Loucy (cell line): ENCODE data around the gene HOXA11.

Source experiments
- H2AFZ ChIP-seq: fragments of 200-600 bp; sonication (generic); 2 replicates; pipeline ENCODE4 v1.6.0; 2016; ENCODE audit warnings: antibody characterized with exemption, mild to moderate bottlenecking, low read length, moderate library complexity
- H3F3A ChIP-seq: fragments of 200-600 bp; 2 replicates; pipeline ENCODE4 v1.6.0; 2016; ENCODE audit warnings: antibody characterized with exemption, low read depth, mild to moderate bottlenecking
- H3K27me3 ChIP-seq: fragments of 200-600 bp; sonication (generic); 2 replicates; pipeline ENCODE4 v1.6.1; 2014; ENCODE audit warnings: low read length, mild to moderate bottlenecking; ENCODE audit not compliant: insufficient read depth, poor library complexity, severe bottlenecking
- H3K36me3 ChIP-seq: fragments of 200-600 bp; sonication (generic); 2 replicates; pipeline ENCODE4 v1.6.1; 2016; ENCODE audit warnings: low read length; ENCODE audit not compliant: insufficient read depth
- H3K4me1 ChIP-seq: fragments of 200-600 bp; sonication (generic); 2 replicates; pipeline ENCODE4 v1.5.1; 2014; ENCODE audit warnings: low read length, mild to moderate bottlenecking; ENCODE audit not compliant: insufficient read depth, poor library complexity, severe bottlenecking
- H3K4me2 ChIP-seq: fragments of 200-600 bp; sonication (generic); 2 replicates; pipeline ENCODE4 v1.6.0; 2014; ENCODE audit warnings: antibody characterized with exemption, low read length, low read depth, mild to moderate bottlenecking; ENCODE audit not compliant: poor library complexity, severe bottlenecking
- H3K4me3 ChIP-seq: fragments of 200-600 bp; sonication (generic); 2 replicates; pipeline ENCODE4 v1.5.1; 2014; ENCODE audit warnings: low read length, mild to moderate bottlenecking, mixed read lengths; ENCODE audit not compliant: poor library complexity, severe bottlenecking
- H3K79me2 ChIP-seq: fragments of 200-600 bp; sonication (generic); 2 replicates; pipeline ENCODE4 v1.6.1; 2014; ENCODE audit warnings: low read length; ENCODE audit not compliant: insufficient read depth
- H3K9ac ChIP-seq: fragments of 200-600 bp; sonication (generic); 2 replicates; pipeline ENCODE4 v1.6.0; 2014; ENCODE audit warnings: mild to moderate bottlenecking, low read depth, low read length, moderate library complexity; ENCODE audit not compliant: poor library complexity, severe bottlenecking
- H3K9me2 ChIP-seq: fragments of 200-600 bp; sonication (generic); replicated peaks from 2 replicates; pipeline ENCODE4 v1.6.1; 2016; ENCODE audit warnings: low read depth, low read length, mixed read lengths
- H3K9me3 ChIP-seq: fragments of 200-600 bp; sonication (generic); 2 replicates; pipeline ENCODE4 v1.6.1; 2014; ENCODE audit warnings: mild to moderate bottlenecking, antibody characterized with exemption, low read length, low read depth; ENCODE audit not compliant: insufficient read depth
- H4K20me1 ChIP-seq: fragments of 200-600 bp; sonication (generic); 2 replicates; pipeline ENCODE4 v1.6.0; 2014; ENCODE audit warnings: antibody characterized with exemption, low read length, mild to moderate bottlenecking; ENCODE audit not compliant: insufficient read depth, poor library complexity, severe bottlenecking
- EZH2phosphoT487 ChIP-seq: fragments of 200-600 bp; IDR thresholded peaks from 2 replicates; pipeline ENCODE4 v1.6.1; 2018; ENCODE audit warnings: antibody characterized with exemption, mild to moderate bottlenecking, moderate library complexity, borderline replicate concordance
- TF ChIP-seq, protein P1 (sequence below): fragments of 200-600 bp; sonication (generic); conservative IDR thresholded peaks from 2 replicates; pipeline ENCODE4 v1.5.1; 2014; ENCODE audit warnings: mild to moderate bottlenecking, antibody characterized with exemption, low read length

Gene HOXA11

GRCh38 chr7:27176524-27176845 lies 8.5 kb downstream of the HOXA11 start:
- Histone ChIP-seq H3K79me2 (peaks cover 100% of the 10 kb centered on the region), H3K27me3 (peaks cover 39% of the 10 kb centered on the region)

GRCh38 chr7:27175626-27176523 lies 9.2 kb downstream of the HOXA11 start:
- Histone ChIP-seq H2AFZ (no peak overlapping the region), H3K36me3 (peaks cover 18% of the 10 kb centered on the region), H3K9me2 (no peaks in the 10 kb centered on the region), H3K27me3 (peaks cover 45% of the 10 kb centered on the region), H4K20me1 (peaks cover 75% of the 10 kb centered on the region), H3K9me3 (no peaks in the 10 kb centered on the region), H3F3A (0 out of 2 replicates have a peak, but pooled peaks cover 5% of the 10 kb centered on the region), H3K79me2 (peaks cover 100% of the 10 kb centered on the region), H3K4me3 (peak overlapping the region; percentile 94), H3K4me2 (peak overlapping the region; percentile 98), H3K9ac (peak overlapping the region; percentile 99), H3K4me1 (peaks cover 36% of the 10 kb centered on the region)
- TF ChIP-seq, protein P1, sequence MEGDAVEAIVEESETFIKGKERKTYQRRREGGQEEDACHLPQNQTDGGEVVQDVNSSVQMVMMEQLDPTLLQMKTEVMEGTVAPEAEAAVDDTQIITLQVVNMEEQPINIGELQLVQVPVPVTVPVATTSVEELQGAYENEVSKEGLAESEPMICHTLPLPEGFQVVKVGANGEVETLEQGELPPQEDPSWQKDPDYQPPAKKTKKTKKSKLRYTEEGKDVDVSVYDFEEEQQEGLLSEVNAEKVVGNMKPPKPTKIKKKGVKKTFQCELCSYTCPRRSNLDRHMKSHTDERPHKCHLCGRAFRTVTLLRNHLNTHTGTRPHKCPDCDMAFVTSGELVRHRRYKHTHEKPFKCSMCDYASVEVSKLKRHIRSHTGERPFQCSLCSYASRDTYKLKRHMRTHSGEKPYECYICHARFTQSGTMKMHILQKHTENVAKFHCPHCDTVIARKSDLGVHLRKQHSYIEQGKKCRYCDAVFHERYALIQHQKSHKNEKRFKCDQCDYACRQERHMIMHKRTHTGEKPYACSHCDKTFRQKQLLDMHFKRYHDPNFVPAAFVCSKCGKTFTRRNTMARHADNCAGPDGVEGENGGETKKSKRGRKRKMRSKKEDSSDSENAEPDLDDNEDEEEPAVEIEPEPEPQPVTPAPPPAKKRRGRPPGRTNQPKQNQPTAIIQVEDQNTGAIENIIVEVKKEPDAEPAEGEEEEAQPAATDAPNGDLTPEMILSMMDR, result no peak
- TF ChIP-seq EZH2phosphoT487, result no peak

More at GRCh38 chr7:27176524-27176845, 8.5 kb downstream of the HOXA11 start:
- H3K9me3 ChIP-seq, result no peaks in the 10 kb centered on the region
- H3K36me3 ChIP-seq, result peaks cover 12% of the 10 kb centered on the region
- H3K4me1 ChIP-seq, result peaks cover 42% of the 10 kb centered on the region
- peak overlapping the region; percentile 94 for H3K4me3 ChIP-seq
- H3K9me2 ChIP-seq, result no peaks in the 10 kb centered on the region
- no peak overlapping the region for H2AFZ ChIP-seq
- H3K9ac ChIP-seq, result peak overlapping the region; percentile 99
- peaks cover 74% of the 10 kb centered on the region for H4K20me1 ChIP-seq
- TF ChIP-seq EZH2phosphoT487, result no peak
- TF ChIP-seq, protein P1, result no peak
- peaks cover 8% of the 10 kb centered on the region; the same call in 1 of the 2 replicates for H3F3A ChIP-seq
- H3K4me2 ChIP-seq, result peak overlapping the region; percentile 98

- peak overlapping the region; percentile 99 for H3K9ac ChIP-seq
- no peaks in the 10 kb centered on the region for H3K9me2 ChIP-seq
- H3K27me3 ChIP-seq, result peaks cover 51% of the 10 kb centered on the region
- peaks cover 100% of the 10 kb centered on the region for H3K79me2 ChIP-seq
- peaks cover 76% of the 10 kb centered on the region for H4K20me1 ChIP-seq
- 0 out of 2 replicates have a peak, but pooled peaks cover 4% of the 10 kb centered on the region for H3F3A ChIP-seq
- H3K4me2 ChIP-seq, result peak overlapping the region; percentile 98
- no peaks in the 10 kb centered on the region for H3K9me3 ChIP-seq
- peaks cover 28% of the 10 kb centered on the region for H3K4me1 ChIP-seq
- peaks cover 24% of the 10 kb centered on the region for H3K36me3 ChIP-seq
- TF ChIP-seq, protein P1, result no peak
- TF ChIP-seq EZH2phosphoT487, result no peak
- H2AFZ ChIP-seq, result no peak overlapping the region
- peak overlapping the region; percentile 94 for H3K4me3 ChIP-seq
These were observed 10.0 kb downstream of the HOXA11 start for GRCh38 chr7:27174874-27175625.
